Stimulated activated CD4-positive, alpha-beta T cell treated with anti-CD3 and anti-CD28 coated beads, Interleukin-4, amount 100 ng/mL, for 1 hour (primary cell): ENCODE data around the gene TSC22D2.
"Not testable (repeated sequence)": the region's sequence is repeated elsewhere in the genome, so short reads cannot be mapped to it uniquely, and the experiment has no call there.

Experiments
- DNase-seq: peaks from one replicate; pipeline ENCODE4 v3.0.0-alpha.2; 2020

The TSC22D2 gene

DNA sequence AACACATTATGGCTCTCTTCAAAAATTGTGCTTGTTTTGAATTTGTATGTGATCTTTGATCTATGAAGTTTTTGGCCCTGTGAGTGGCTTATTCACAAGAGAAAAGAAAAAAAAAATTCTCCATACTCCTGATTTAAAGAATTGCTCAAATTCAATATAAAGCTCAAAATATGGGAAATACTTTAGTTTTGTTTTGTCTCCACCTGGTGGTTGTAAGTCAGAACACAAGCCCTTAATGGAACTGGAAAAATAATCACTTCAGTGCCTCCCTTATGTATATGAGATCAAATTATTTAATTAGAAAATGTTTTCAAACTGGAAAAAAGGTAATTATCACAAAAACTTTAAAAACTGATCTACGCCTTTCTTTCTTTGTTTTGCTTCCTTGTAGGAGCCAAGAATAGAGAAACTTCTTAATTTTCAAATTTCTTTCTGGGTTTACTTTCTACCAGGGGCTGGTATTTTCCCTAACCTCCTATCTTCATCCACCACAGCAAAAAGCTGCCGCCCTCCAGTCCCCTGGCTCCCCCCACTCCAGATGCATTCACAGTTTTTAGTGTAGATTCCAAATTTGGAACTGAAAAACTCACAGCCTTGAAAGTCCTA lies 87.6 kb downstream of the TSC22D2 start:
- no peak for DNase-seq

DNA sequence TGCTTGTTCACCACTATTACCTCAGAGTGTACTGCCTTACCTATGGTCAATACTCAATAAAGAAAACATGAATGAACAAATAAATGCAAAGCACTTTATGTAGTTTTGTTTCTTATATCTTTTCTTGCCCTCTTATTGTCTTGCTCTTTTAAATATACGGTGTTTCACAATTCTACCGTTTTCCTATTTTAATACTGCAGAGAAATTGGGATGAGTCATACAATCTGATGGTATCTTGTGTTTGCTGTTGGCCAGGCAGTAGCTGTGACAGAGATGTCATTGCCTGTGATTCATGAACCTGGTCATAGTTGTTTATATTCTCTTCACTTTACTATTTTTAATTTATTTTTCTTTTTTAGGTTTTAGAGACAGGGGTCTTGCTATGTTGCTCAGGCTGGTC lies 89.9 kb downstream of the TSC22D2 start:
- no peak for DNase-seq

DNA sequence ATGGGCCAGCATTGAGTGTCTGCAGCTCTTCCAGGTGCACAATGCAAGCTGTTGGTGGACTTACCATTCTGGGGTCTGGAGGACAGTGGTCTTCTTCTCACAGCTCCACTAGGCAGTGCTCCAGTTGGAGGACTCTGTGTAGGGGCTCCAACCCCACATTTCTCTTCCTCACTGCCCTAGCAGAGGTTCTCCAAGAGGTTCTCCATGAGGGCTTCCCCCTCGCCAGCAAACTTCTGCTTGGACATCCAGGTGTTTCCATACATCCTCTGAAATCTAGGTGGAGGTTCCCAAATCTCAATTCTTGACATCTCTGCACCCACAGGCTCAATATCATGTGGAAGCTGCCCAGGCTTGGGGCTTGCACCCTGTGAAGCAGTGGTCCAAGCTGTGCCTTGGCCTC lies 92.9 kb downstream of the TSC22D2 start:
- not testable (repeated sequence) for DNase-seq

DNA sequence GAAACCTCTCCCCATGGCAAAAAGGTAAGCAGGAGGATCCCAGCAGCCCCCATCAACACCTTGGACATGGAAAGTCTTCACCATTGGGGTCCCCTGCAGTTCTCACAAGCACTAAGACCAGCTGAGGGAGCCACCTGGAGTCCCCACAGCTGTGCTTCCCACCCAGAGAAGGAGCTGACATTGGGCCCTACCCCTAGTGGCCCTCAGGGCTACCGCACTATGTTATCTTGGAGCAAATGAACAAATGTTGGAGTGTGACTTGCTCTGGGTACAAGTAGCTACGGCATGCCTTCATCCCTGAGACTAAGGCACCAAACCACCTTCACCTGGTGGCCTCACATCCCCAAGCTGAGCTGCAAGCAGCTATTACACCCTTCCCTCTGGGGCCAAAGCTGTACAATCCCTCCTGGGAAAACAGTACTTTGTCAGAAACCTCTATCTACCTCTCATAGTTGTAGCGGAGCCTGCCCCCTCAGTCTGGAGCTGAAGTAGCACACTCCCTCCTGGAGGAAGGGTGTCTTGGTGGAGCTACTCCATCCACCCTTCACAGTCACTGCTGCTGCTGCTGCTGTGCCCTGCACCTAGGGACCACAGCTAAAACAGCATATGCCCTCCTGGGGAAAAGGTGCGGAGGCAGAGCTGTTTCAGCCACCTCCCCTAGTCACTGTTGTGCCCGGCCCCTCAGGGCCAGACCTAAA lies 95.5 kb downstream of the TSC22D2 start:
- DNase-seq: no peak

DNA sequence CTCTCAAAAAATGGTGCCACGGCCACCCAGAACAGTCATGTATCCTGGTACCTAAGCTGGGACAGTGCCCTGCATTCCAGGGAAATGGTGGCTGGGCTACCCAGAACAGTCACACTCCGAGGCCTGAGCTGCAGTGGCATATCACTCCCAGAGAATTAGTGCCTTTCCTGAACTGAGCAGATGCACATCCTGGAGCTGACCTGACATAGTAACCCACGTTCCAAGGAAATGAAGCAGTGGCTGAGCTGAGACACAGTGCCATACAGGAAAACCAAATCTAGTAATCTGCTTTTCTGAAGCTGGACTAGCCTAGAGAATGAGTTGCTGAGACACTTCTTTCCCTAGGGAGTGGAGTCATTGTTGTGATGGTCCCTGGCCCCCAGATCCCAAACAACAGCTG lies 96.4 kb downstream of the TSC22D2 start:
- no peak for DNase-seq

DNA sequence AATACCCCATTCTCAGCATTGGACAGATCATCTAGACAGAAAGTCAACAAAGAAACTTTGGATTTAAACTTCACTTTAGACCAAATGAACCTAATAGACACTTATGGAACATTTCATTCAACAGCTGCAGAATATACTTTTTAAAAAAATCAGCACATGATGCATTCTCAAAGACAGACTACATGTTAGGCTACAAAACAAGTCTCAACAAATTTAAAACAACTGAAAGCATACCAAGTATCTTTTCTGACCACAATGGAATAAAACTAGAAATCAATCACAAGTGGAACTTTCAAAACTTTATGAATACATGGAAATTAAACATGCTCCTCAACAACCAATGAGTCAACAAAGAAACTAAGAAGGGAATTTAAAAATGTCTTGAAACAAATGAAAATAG lies 100.3 kb downstream of the TSC22D2 start:
- no peak for DNase-seq

DNA sequence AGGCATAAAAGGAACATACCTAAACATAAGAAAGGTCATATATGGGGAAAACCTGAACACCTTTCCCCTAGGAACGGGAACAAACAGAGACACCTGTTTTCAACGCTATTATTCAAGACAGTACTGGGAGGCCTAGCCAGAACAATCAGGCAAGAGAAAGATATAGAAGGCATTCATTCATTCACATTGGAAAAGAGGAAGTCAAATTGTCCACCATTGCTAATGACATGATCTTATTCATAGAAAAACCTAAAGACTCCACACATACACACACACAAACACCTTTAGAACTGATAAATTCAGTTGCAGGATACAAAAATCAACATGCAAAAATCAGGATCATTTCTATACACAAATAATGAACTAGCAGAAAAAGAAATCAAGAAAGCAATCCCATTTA lies 101.7 kb downstream of the TSC22D2 start:
- no peak for DNase-seq

DNA sequence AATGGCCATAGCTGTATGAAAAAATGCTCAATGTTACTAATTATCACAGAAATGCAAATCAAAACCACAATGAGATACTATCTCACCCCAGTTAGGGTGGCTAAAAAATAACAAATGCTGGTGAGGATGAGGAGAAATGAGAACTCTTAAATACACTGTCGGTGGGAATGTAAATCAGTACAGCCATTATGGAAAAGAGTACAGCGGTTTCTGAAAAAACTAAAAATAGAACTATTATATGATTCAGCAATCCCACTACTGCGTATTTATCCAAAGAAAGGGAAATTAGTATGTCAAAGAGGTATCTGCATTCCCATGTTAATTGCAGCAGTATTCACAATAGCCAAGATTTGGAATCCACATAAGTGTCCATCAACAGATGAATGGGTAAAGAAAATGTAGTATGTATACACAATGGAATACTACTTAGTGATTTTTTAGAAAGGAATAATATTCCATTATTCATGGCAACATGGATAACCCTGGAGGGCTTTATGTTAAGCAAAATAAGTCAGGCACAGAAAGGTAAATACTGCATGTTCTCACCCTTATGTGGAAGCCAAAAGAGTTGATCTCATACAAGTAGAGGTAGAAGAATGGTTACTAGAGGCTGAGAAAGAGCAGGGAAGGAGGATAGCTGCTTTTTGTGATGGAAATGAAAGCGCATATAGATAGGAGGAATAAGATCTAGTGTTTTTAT lies 103.2 kb downstream of the TSC22D2 start:
- DNase-seq: no peak

DNA sequence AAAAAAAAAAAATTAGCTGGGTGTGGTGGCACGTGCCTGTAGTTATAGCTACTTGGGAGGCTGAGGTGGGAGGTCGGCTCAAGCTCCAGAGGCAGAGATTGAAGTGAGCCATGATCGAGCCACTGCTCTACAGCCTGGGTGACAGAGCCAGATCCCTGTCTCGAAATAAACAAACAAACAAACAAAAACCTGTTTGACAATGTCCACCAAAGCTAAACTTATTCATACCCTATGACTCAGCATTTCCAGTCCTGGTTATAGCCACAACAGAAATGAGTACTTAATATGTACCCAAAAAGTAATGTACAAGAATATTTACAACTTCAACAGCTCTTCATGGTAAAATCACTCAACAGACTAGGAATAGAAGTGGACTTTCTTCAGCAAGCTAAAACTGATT lies 107.1 kb downstream of the TSC22D2 start:
- no peak for DNase-seq
